ENCODE results near the gene TRAPPC5.

TRAPPC5 gene

DNA sequence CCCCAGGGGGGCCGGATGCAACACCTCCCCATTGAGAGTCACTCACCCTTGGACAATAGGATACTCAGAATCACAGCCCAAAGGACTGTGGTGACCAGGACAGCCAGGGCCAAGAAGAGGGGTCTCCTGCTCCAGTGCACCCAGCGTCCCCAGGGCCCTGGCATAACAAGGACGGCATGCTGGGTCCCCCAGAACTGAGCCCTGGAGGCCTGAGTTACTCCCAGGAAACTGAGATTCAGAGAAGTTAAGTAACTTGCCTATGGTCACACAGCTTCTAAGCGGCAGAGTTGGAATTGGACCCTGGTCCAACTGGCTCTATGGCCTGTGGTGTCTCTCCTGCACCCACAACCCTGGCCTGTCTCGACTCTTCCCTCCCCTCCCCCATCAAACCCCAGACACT lies 51.0 kb downstream of the TRAPPC5 start:
- no peak for DNase-seq (ENCODE audit: low spot score)

GRCh38 chr19:7732045-7732444 lies 51.4 kb downstream of the TRAPPC5 start, which contains the start of gene CLEC4G:
Gene CLEC4G (minus strand): TSS chr19:7732110. CDS start chr19:7732102, 8 bp downstream.
- no peak for DNase-seq (ENCODE audit: low spot score)

GRCh38 chr19:7733376-7733775 lies 52.7 kb downstream of the TRAPPC5 start:
- DNase-seq (ENCODE audit: low spot score), result no peak

DNA sequence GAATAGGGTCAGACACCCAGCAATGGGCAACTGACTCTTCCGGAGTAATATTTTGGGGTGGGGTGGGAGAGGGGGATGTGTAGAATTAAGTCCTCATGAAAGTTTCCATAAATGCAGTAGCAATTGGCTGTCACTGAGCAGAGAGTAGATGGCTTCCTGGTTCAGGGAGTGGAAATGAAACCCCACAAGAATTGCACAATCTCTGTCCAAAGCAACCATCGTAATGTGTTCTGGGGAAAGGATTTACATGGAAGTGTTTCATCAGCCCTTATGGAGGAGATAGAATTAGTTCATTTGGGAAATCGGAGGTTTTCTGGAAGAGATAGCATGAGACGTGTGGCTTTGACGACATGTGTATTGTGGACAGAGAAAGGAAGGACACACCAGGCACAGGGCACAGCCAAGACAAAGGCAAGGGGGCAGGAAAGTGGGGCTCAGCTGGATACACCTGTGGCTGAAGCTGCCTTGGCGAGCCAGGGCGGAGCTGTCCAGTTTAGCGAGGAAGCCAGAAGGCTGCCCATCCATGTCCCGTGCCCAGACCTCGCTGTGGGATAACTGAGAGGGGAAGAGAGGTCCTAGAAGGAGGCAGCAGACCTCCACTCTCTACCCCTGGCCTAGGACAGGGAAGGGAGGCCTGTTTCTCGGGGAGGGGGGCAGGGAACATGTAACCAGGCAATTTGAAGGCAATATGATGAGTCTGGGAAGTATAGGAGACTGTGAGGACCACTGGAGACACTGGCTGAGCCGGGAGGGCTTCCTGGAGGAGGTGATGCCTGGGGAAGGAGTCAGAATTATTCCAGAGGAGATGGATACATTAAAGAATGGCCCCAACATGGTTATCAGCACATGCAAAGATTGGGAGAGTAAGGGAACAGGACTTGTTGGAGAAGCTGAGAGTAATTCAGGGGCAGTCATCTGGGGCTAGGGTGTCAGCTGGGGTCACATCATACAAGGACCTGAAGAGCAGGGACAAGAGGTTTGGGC lies 53.9 kb downstream of the TRAPPC5 start:
- DNase-seq (ENCODE audit: low spot score), result no peak

DNA sequence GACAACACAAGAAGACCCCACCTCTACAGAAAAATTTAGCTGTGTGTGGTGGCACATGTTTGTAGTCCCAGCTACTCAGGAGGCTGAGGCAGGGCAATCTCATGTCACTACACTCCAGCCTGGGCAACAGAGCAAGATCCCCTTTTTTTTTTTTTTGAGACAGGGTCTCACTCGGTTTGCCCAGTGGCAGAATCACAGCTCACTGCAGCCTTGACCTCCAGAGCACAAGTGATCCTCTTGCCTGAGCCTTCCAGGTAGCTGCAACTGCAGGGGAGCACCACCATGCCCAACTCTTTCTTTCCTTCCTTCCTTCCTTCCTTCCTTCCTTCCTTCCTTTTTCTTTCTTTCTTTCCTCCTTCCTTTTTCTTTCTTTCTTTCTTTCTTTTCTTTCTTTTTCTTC lies 55.5 kb downstream of the TRAPPC5 start:
- no peak for DNase-seq (ENCODE audit: low spot score)

DNA sequence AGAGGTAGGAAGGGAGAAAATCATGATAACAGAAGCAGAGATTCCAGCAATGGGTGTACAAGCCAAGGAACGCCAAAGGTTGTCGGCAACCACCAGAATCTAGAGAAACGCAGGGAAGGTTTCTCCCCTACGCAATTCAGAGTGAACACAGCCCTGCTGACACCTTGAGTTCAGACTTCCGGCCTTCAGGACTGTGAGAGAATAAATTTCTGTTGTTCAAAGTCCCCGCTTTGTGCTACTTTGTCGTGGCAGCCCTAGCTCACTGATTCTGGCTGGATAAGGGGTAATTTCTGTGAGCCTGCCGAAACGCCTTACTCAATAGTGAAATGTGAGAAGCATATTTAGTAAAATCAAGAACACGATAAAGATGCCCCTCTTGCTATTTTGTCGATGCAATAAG lies 56.6 kb downstream of the TRAPPC5 start:
- no peak for DNase-seq (ENCODE audit: low spot score)
